Neural crest cell (in vitro differentiated cells): ENCODE results near the gene PUSL1. TPM values are rescaled to one million over a fixed set of nuclear protein-coding genes. Genes with fewer than 3 reads are reported as not detected.

Experiments
- DNase-seq: peaks from one replicate; pipeline ENCODE4 v3.0.0; 2021; ENCODE audit warnings: low read depth, mixed read lengths, low spot score
- H3K27ac Mint-ChIP-seq: one replicate; pipeline ENCODE4 v1.8.0; 2021; ENCODE audit warnings: mild to moderate bottlenecking, mixed read lengths; ENCODE audit not compliant: unreplicated experiment
- H3K27me3 Mint-ChIP-seq: 2 replicates; pipeline ENCODE4 v1.8.0; 2021; ENCODE audit warnings: low read depth, mild to moderate bottlenecking, mixed read lengths
- H3K36me3 Mint-ChIP-seq: 2 replicates; pipeline ENCODE4 v1.8.0; 2021; ENCODE audit warnings: low read depth, mild to moderate bottlenecking, mixed read lengths
- H3K4me1 Mint-ChIP-seq: 2 replicates; pipeline ENCODE4 v1.8.0; 2021; ENCODE audit warnings: mixed read lengths
- H3K4me3 Mint-ChIP-seq: one replicate; pipeline ENCODE4 v1.8.0; 2021; ENCODE audit warnings: mild to moderate bottlenecking, mixed read lengths
- H3K9me3 Mint-ChIP-seq: 2 replicates; pipeline ENCODE4 v1.8.0; 2021; ENCODE audit warnings: mixed read lengths
- CTCF ChIP-seq: fragments of 200-600 bp; sonication (generic); conservative IDR thresholded peaks from 2 replicates; pipeline ENCODE4 v1.5.0; 2021; ENCODE audit warnings: antibody characterized with exemption, mild to moderate bottlenecking
- long read RNA-seq: library from polyadenylated mRNA; unstranded; transcript quantifications from one replicate; pipeline ENCODE4 v2.0.0, GENCODE V29; 2020
- total RNA-seq: library from RNA; stranded (reverse); gene quantifications from 2 replicates; pipeline ENCODE4 v1.2.1, GENCODE V29; 2021

PUSL1 gene
- 26.3 and 27.9 TPM in 2 replicates for total RNA-seq
- long read RNA-seq, partial matches to known transcripts = 0 of 4 reads
- long read RNA-seq, other reads (novel, unspliced or antisense) = 2 of 4 reads

- no peaks in the 10 kb centered on the region for H3K27me3 Mint-ChIP-seq
- peak within 1 kb of the TSS; percentile 90 for H3K4me3 Mint-ChIP-seq
- peak; percentile 74 for DNase-seq
- TF ChIP-seq CTCF = peak; percentile 17
- H3K27ac Mint-ChIP-seq = peak within 1 kb of the TSS; percentile 57
- H3K9me3 Mint-ChIP-seq = no peaks in the 10 kb centered on the region
- peaks cover 24% of the 10 kb centered on the region for H3K4me1 Mint-ChIP-seq
- no peaks in the 10 kb centered on the region for H3K36me3 Mint-ChIP-seq
These were observed at the start of gene PUSL1, which contains the start of gene ACAP3 for GRCh38 chr1:1307923-1308755. Gene PUSL1 (plus strand): TSS chr1:1308597. CDS start chr1:1308644, 47 bp downstream. Gene ACAP3 (minus strand): TSS chr1:1307930. CDS start chr1:1307815, 115 bp downstream.

GRCh38 chr1:1259119-1259488 is 49.3 kb upstream of the PUSL1 start:
- no peaks in the 10 kb centered on the region for H3K4me1 Mint-ChIP-seq
- H3K27me3 Mint-ChIP-seq = no peaks in the 10 kb centered on the region
- H3K9me3 Mint-ChIP-seq = no peaks in the 10 kb centered on the region
- TF ChIP-seq CTCF = no peak
- H3K36me3 Mint-ChIP-seq = peaks cover 12% of the 10 kb centered on the region
- no peak for DNase-seq
- H3K4me3 Mint-ChIP-seq = no peak overlapping the region
- no peak overlapping the region for H3K27ac Mint-ChIP-seq

- Mint-ChIP-seq H3K9me3 (no peaks in the 10 kb centered on the region), H3K27ac (no peak overlapping the region), H3K4me1 (no peaks in the 10 kb centered on the region), H3K27me3 (no peaks in the 10 kb centered on the region), H3K4me3 (peak overlapping the region; percentile 16), H3K36me3 (peaks cover 12% of the 10 kb centered on the region)
- no peak for DNase-seq
- TF ChIP-seq CTCF = no peak
These were observed 48.9 kb upstream of the PUSL1 start for GRCh38 chr1:1259540-1259939.

DNA sequence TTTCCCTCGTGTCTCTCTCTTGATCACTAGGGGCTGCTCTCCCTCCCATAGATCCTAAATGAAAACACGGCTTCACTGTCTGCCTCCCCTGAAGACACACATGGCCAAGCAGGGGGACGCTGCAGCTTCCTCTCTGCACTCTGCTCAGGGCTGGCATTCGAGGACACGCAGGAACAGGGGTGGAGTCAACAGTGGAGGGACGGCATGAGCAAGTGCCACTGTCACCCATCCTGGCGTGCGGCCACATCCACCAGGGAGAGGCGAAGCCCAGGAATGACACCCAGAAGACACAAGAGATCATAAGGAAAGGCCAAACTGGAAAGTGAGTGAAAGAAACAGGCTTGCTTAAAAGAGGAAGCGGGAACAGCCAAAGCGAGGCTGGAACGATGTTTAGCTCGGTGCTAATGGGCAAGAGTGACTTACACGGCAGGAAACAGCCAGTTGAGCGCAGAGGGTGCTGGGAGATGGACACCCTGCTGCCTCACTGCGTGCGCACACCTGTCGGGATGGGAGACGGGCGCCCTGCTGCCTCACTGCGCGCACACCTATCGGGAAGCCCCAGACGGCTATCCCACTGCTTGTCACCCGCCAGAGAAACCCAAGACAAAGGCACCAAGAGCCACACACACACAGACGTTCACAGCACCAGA is 48.3 kb upstream of the PUSL1 start:
- no peak for TF ChIP-seq CTCF
- DNase-seq = no peak
- Mint-ChIP-seq H3K27me3 (no peaks in the 10 kb centered on the region), H3K36me3 (peaks cover 12% of the 10 kb centered on the region), H3K4me3 (peak overlapping the region; percentile 16), H3K27ac (no peak overlapping the region), H3K9me3 (no peaks in the 10 kb centered on the region), H3K4me1 (no peaks in the 10 kb centered on the region)

GRCh38 chr1:1260843-1261560 is 47.4 kb upstream of the PUSL1 start:
- Mint-ChIP-seq H3K27ac (no peak overlapping the region), H3K27me3 (no peaks in the 10 kb centered on the region), H3K4me1 (no peaks in the 10 kb centered on the region), H3K4me3 (no peak overlapping the region), H3K36me3 (peaks cover 16% of the 10 kb centered on the region), H3K9me3 (no peaks in the 10 kb centered on the region)
- DNase-seq = no peak
- no peak for TF ChIP-seq CTCF
